ENCODE data around the gene MRC1.

Gene MRC1

DNA sequence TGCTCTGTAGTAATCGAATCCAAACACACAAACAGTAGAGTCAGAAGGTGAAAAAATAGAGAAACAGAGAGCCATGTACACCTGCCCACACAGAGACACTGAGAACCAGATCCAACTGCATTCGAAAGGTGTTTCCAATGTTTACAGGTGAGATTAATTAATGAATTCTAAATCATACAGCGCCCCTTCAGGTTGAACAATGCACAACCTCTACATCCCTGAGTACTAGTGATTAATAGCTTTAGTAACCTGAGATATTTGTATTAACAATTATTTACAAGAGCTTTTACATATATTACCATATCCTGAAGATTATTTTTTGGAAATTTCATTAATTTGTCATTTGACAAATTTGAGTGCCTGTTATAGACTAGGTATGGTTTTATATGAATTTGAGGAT, 7.6 kb upstream of the MRC1 start:
- no peak for TF ChIP-seq TCF12 (IDR thresholded peaks at IDR 0.05; ENCODE audit: low read depth)
- no peak for TF ChIP-seq ZBTB7A (IDR thresholded peaks at IDR 0.05; ENCODE audit: low read depth)
- TF ChIP-seq, protein P1, sequence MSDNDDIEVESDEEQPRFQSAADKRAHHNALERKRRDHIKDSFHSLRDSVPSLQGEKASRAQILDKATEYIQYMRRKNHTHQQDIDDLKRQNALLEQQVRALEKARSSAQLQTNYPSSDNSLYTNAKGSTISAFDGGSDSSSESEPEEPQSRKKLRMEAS (IDR thresholded peaks at IDR 0.05), result no peak
- TF ChIP-seq RAD21 (IDR thresholded peaks at IDR 0.05; ENCODE audit: low read depth), result no peak
- no peak for TF ChIP-seq CREB1 (IDR thresholded peaks at IDR 0.05; ENCODE audit: low read depth)
- no peak for TF ChIP-seq NFIC (IDR thresholded peaks at IDR 0.05)
- no peak for TF ChIP-seq TEAD4 (IDR thresholded peaks at IDR 0.05)
- no peak for TF ChIP-seq EP300 (IDR thresholded peaks at IDR 0.05; ENCODE audit: borderline replicate concordance)
- TF ChIP-seq FOXM1 (IDR thresholded peaks at IDR 0.05; ENCODE audit: borderline replicate concordance, low read depth), result no peak
- no peak for TF ChIP-seq CEBPB (IDR thresholded peaks at IDR 0.05)
- TF ChIP-seq, protein P2, sequence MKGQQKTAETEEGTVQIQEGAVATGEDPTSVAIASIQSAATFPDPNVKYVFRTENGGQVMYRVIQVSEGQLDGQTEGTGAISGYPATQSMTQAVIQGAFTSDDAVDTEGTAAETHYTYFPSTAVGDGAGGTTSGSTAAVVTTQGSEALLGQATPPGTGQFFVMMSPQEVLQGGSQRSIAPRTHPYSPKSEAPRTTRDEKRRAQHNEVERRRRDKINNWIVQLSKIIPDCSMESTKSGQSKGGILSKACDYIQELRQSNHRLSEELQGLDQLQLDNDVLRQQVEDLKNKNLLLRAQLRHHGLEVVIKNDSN (IDR thresholded peaks at IDR 0.05), result no peak
- TF ChIP-seq EGR1 (IDR thresholded peaks at IDR 0.05), result no peak
- no peak for TF ChIP-seq TAF1 (IDR thresholded peaks at IDR 0.05; ENCODE audit: low read depth)

DNA sequence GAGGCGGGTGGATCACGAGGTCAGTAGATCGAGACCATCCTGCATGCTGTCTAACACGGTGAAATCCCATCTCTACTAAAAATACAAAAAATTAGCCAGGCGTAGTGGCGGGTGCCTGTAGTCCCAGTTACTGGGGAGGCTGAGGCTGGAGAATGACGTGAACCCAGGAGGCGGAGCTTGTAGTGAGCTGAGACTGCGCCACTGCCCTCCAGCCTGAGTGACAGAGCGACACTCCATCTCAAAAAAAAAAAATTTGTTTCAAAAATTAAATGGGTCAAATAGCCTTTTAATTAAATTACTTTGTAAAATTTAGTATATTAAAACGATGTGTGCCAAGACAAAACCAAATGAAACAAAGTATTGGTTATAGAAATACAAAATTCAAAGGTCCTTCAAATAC, 6.8 kb upstream of the MRC1 start:
- TF ChIP-seq TAF1 (IDR thresholded peaks at IDR 0.05; ENCODE audit: low read depth), result no peak
- no peak for TF ChIP-seq RAD21 (IDR thresholded peaks at IDR 0.05; ENCODE audit: low read depth)
- no peak for TF ChIP-seq TCF12 (IDR thresholded peaks at IDR 0.05; ENCODE audit: low read depth)
- TF ChIP-seq, protein P1 (IDR thresholded peaks at IDR 0.05), result no peak
- TF ChIP-seq YY1 (IDR thresholded peaks at IDR 0.05; ENCODE audit: low read depth), result no peak
- TF ChIP-seq, protein P2 (IDR thresholded peaks at IDR 0.05), result no peak
- TF ChIP-seq, protein P3, sequence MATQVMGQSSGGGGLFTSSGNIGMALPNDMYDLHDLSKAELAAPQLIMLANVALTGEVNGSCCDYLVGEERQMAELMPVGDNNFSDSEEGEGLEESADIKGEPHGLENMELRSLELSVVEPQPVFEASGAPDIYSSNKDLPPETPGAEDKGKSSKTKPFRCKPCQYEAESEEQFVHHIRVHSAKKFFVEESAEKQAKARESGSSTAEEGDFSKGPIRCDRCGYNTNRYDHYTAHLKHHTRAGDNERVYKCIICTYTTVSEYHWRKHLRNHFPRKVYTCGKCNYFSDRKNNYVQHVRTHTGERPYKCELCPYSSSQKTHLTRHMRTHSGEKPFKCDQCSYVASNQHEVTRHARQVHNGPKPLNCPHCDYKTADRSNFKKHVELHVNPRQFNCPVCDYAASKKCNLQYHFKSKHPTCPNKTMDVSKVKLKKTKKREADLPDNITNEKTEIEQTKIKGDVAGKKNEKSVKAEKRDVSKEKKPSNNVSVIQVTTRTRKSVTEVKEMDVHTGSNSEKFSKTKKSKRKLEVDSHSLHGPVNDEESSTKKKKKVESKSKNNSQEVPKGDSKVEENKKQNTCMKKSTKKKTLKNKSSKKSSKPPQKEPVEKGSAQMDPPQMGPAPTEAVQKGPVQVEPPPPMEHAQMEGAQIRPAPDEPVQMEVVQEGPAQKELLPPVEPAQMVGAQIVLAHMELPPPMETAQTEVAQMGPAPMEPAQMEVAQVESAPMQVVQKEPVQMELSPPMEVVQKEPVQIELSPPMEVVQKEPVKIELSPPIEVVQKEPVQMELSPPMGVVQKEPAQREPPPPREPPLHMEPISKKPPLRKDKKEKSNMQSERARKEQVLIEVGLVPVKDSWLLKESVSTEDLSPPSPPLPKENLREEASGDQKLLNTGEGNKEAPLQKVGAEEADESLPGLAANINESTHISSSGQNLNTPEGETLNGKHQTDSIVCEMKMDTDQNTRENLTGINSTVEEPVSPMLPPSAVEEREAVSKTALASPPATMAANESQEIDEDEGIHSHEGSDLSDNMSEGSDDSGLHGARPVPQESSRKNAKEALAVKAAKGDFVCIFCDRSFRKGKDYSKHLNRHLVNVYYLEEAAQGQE (IDR thresholded peaks at IDR 0.05; ENCODE audit: low read depth), result no peak
- TF ChIP-seq CREB1 (IDR thresholded peaks at IDR 0.05; ENCODE audit: low read depth), result no peak
- no peak for TF ChIP-seq FOXM1 (IDR thresholded peaks at IDR 0.05; ENCODE audit: borderline replicate concordance, low read depth)
- no peak for TF ChIP-seq NFIC (IDR thresholded peaks at IDR 0.05)
- TF ChIP-seq TEAD4 (IDR thresholded peaks at IDR 0.05), result no peak
- no peak for TF ChIP-seq CEBPB (IDR thresholded peaks at IDR 0.05)
- TF ChIP-seq EP300 (IDR thresholded peaks at IDR 0.05; ENCODE audit: borderline replicate concordance), result no peak
- TF ChIP-seq EGR1 (IDR thresholded peaks at IDR 0.05), result no peak
- no peak for TF ChIP-seq ZBTB7A (IDR thresholded peaks at IDR 0.05; ENCODE audit: low read depth)

DNA sequence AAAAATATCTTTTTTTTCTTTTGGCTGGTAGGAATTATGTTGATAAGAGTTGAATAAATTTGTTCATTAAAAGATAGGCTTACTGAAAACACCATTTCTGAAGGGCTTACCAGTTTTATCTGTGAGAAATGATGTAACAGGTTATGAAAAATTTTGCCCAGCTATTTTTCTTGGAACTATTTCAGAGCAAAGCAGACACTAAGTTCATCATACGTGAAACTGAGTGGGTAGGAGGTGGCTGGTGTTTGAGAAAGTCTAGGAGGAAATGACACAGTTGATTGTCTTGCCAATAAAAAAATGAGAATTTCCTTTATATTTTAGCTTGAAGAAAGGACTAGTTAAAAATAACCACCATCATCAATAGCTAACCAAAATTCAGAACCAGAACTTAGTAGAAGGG, 6.2 kb upstream of the MRC1 start:
- TF ChIP-seq YY1 (IDR thresholded peaks at IDR 0.05; ENCODE audit: low read depth) (no peak), TCF12 (IDR thresholded peaks at IDR 0.05; ENCODE audit: low read depth) (no peak), FOXM1 (IDR thresholded peaks at IDR 0.05; ENCODE audit: borderline replicate concordance, low read depth) (no peak), TAF1 (IDR thresholded peaks at IDR 0.05; ENCODE audit: low read depth) (no peak)

DNA sequence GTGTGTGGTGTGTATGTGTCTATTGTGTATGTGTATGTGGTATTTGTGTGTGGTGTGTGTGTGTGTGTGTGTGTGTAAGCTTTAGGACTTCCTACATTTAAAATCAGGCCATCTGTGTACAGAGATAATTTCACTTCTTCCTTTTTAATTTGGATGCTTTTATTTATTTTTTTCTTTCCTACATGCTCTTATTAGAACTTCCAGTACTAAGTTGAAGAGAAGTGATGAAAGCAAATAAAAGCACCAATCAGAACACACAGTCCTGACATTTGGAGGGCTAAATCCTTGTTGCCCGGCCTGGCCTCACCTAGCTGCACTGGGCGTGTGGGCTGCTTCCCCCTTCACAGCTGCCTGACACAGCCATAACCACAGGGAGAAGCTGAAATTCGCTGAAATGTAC, 3.8 kb upstream of the MRC1 start:
- TF ChIP-seq FOXM1 (IDR thresholded peaks at IDR 0.05; ENCODE audit: borderline replicate concordance, low read depth) (no peak), EP300 (IDR thresholded peaks at IDR 0.05; ENCODE audit: borderline replicate concordance) (no peak), TEAD4 (IDR thresholded peaks at IDR 0.05) (no peak), CREB1 (IDR thresholded peaks at IDR 0.05; ENCODE audit: low read depth) (no peak), TCF12 (IDR thresholded peaks at IDR 0.05; ENCODE audit: low read depth) (no peak), YY1 (IDR thresholded peaks at IDR 0.05; ENCODE audit: low read depth) (no peak), EGR1 (IDR thresholded peaks at IDR 0.05) (no peak), ZBTB7A (IDR thresholded peaks at IDR 0.05; ENCODE audit: low read depth) (no peak), TAF1 (IDR thresholded peaks at IDR 0.05; ENCODE audit: low read depth) (no peak), CEBPB (IDR thresholded peaks at IDR 0.05) (no peak), NFIC (IDR thresholded peaks at IDR 0.05) (no peak), RAD21 (IDR thresholded peaks at IDR 0.05; ENCODE audit: low read depth) (no peak)
- TF ChIP-seq, protein P1 (IDR thresholded peaks at IDR 0.05), result no peak
- TF ChIP-seq, protein P2 (IDR thresholded peaks at IDR 0.05), result no peak
- TF ChIP-seq, protein P3 (IDR thresholded peaks at IDR 0.05; ENCODE audit: low read depth), result no peak

DNA sequence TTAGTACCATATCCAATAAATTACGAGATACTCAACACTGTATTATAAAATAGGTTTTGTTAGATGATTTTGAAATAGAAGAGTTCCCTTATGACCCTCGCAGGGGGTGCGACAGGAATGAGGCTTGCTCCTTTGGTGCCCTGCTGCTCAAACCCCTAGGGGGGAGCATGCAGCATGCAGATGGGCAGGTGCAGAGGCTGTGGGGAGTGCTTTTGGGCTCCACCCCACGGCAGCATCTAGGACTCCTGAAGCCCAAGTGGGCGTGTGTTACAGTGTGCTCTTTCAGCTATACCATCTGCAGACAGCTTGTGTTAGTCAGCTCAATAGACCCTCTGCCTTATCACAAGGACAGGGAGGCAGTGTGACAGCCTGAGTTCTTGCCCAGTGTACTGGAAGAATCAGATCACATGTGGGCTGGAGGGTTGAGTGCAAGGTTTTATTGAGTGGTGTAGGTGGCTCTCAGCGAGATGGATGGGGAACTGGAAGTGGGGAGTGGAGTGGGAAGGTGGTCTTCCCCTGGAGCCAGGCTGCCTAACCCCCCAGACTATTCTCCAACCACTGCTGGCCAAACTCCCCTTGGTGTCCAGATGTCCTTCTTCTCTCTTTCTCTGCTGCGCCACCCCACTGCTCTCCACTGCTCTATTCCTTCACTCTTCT, 3.1 kb upstream of the MRC1 start:
- TF ChIP-seq TAF1 (IDR thresholded peaks at IDR 0.05; ENCODE audit: low read depth), result no peak
- TF ChIP-seq, protein P1 (IDR thresholded peaks at IDR 0.05), result no peak
- TF ChIP-seq, protein P3 (IDR thresholded peaks at IDR 0.05; ENCODE audit: low read depth), result no peak
- no peak for TF ChIP-seq RAD21 (IDR thresholded peaks at IDR 0.05; ENCODE audit: low read depth)
- TF ChIP-seq NFIC (IDR thresholded peaks at IDR 0.05), result no peak
- TF ChIP-seq YY1 (IDR thresholded peaks at IDR 0.05; ENCODE audit: low read depth), result no peak
- no peak for TF ChIP-seq FOXM1 (IDR thresholded peaks at IDR 0.05; ENCODE audit: borderline replicate concordance, low read depth)
- TF ChIP-seq CREB1 (IDR thresholded peaks at IDR 0.05; ENCODE audit: low read depth), result no peak
- TF ChIP-seq, protein P2 (IDR thresholded peaks at IDR 0.05), result no peak
- TF ChIP-seq EP300 (IDR thresholded peaks at IDR 0.05; ENCODE audit: borderline replicate concordance), result no peak
- TF ChIP-seq EGR1 (IDR thresholded peaks at IDR 0.05), result no peak
